GM18909 (cell line): ENCODE measurements around the gene FTO.
"Not testable (repeated sequence)": the region's sequence is repeated elsewhere in the genome, so short reads cannot be mapped to it uniquely, and the experiment has no call there.

Experiments
- ATAC-seq: cut with Tn5 transposase; IDR thresholded peaks from one replicate; pipeline ENCODE4 v1.9.1; 2021; ENCODE audit warnings: mild to moderate bottlenecking; ENCODE audit not compliant: unreplicated experiment, poor library complexity

Gene FTO

GRCh38 chr16:53817117-53817755, 113.3 kb downstream of the FTO start:
- ATAC-seq = no peak

- no peak for ATAC-seq
These were observed 114.0 kb downstream of the FTO start for GRCh38 chr16:53817812-53818550.

- ATAC-seq = no peak
These were observed 117.5 kb downstream of the FTO start for GRCh38 chr16:53821487-53821886.

- no peak for ATAC-seq
These were observed 118.1 kb downstream of the FTO start for GRCh38 chr16:53821957-53822625.

GRCh38 chr16:53822936-53823529, 119.1 kb downstream of the FTO start:
- peak; percentile 66 for ATAC-seq

- ATAC-seq = no peak
These were observed 122.7 kb downstream of the FTO start for GRCh38 chr16:53826658-53827057.

- no peak for ATAC-seq
These were observed 123.8 kb downstream of the FTO start for GRCh38 chr16:53827741-53828140.

GRCh38 chr16:53829186-53829747, 125.3 kb downstream of the FTO start:
- no peak for ATAC-seq

- no peak for ATAC-seq
These were observed 129.1 kb downstream of the FTO start for GRCh38 chr16:53832896-53833544.

- ATAC-seq = no peak
These were observed 132.2 kb downstream of the FTO start for GRCh38 chr16:53836142-53836541.

GRCh38 chr16:53836680-53837079, 132.7 kb downstream of the FTO start:
- no peak for ATAC-seq

- ATAC-seq = no peak
These were observed 133.5 kb downstream of the FTO start for GRCh38 chr16:53837426-53837825.

GRCh38 chr16:53839150-53839549, 135.2 kb downstream of the FTO start:
- ATAC-seq = no peak

- peak; percentile 87 for ATAC-seq
These were observed 136.5 kb downstream of the FTO start for GRCh38 chr16:53840456-53840855.

- ATAC-seq = no peak
These were observed 137.9 kb downstream of the FTO start for GRCh38 chr16:53841884-53842283.

- ATAC-seq = no peak
These were observed 139.1 kb downstream of the FTO start for GRCh38 chr16:53843084-53843483.

GRCh38 chr16:53844804-53845203, 140.8 kb downstream of the FTO start:
- ATAC-seq = no peak

- ATAC-seq = not testable (repeated sequence)
These were observed 142.6 kb downstream of the FTO start for GRCh38 chr16:53846549-53846948.

- ATAC-seq = no peak
These were observed 143.0 kb downstream of the FTO start for GRCh38 chr16:53846971-53847370.

GRCh38 chr16:53848277-53848942, 144.5 kb downstream of the FTO start:
- ATAC-seq = no peak
